Endothelial cell of umbilical vein (primary cell): Measurements from ENCODE around the gene EGR1. TPM values are rescaled to one million over a fixed set of nuclear protein-coding genes. Genes with fewer than 3 reads are reported as not detected.

Experiments used
- BruUV-seq: library from RNA; stranded (reverse); fragments of 400-500 nt; replicated peaks from 2 replicates; lab custom pipeline; 2021; lab: Mats Ljungman, UMichigan
- CTCF ChIA-PET: fragments of 300-600, 350-600 bp; sonication (Branson Sonifier 250); formaldehyde crosslinking; loops from one replicate; lab custom pipeline; 2021; ENCODE audit warnings: antibody characterized with exemption, inconsistent platforms; lab: Charles Lee
- POLR2A ChIA-PET: fragments of 300-600, 350-600 bp; sonication (Branson Sonifier 250); formaldehyde crosslinking; loops from one replicate; lab custom pipeline; 2021; ENCODE audit warnings: antibody characterized with exemption, inconsistent platforms; lab: Charles Lee
- DNase-seq: peaks from one replicate; pipeline ENCODE4 v3.0.0-alpha.2; 2011; ENCODE audit warnings: low read depth, low spot score
- FAIRE-seq: peaks from 2 replicates; lab custom pipeline; 2011; peaks lifted over from hg19 to GRCh38; lab: Jason Lieb, UNC
- H2AFZ ChIP-seq: 2 replicates; pipeline ENCODE4 v1.6.0; 2012; ENCODE audit warnings: low read depth, low read length, control low read depth, inconsistent platforms
- H3K27ac ChIP-seq: 2 replicates; pipeline ENCODE4 v1.5.1; 2011; ENCODE audit warnings: low read depth, mild to moderate bottlenecking, control low read depth, low read length, moderate library complexity; ENCODE audit not compliant: insufficient read depth
- H3K27me3 ChIP-seq, 2 experiments: 2 replicates each; pipeline versions ENCODE4 v1.6.0 to v1.6.1; 2011; ENCODE audit warnings: low read length in 2 of 2, mixed read lengths in 1 of 2; ENCODE audit not compliant: control insufficient read depth in 2 of 2, insufficient read depth in 2 of 2
- H3K36me3 ChIP-seq, 2 experiments: 2 replicates in 1 of 2; 3 replicates in 1 of 2; pipeline ENCODE4 v1.5.1; 2011; ENCODE audit warnings: low read length in 2 of 2, mild to moderate bottlenecking in 1 of 2, moderate library complexity in 1 of 2; ENCODE audit not compliant: control insufficient read depth in 2 of 2, insufficient read depth in 2 of 2; ENCODE audit errors: extremely low read depth in 1 of 2
- H3K4me1 ChIP-seq: 3 replicates; pipeline ENCODE4 v1.5.1; 2011; ENCODE audit warnings: mild to moderate bottlenecking, low read length; ENCODE audit not compliant: control insufficient read depth, insufficient read depth; ENCODE audit errors: extremely low read depth
- H3K4me2 ChIP-seq: 2 replicates; pipeline ENCODE4 v1.6.1; 2011; ENCODE audit warnings: low read length, control low read depth, mixed read lengths; ENCODE audit not compliant: insufficient read depth
- H3K4me3 ChIP-seq, 3 experiments: fragments of 200-600 bp in 1 of 3; sonication (generic), shearing (Covaris generic) in 1 of 3; replicated peaks in 1 of 3; 2 replicates each; pipeline ENCODE4 v1.5.1; 2011 to 2016; ENCODE audit warnings: control low read depth in 3 of 3, low read length in 3 of 3, mild to moderate bottlenecking in 2 of 3, inconsistent platforms in 1 of 3, low read depth in 1 of 3, moderate library complexity in 1 of 3; ENCODE audit not compliant: insufficient read depth in 1 of 3
- H3K79me2 ChIP-seq: 2 replicates; pipeline ENCODE4 v1.6.0; 2012; ENCODE audit warnings: low read length, inconsistent platforms; ENCODE audit not compliant: control insufficient read depth, insufficient read depth
- H3K9ac ChIP-seq: replicated peaks from 2 replicates; pipeline ENCODE3; 2011; ENCODE audit warnings: low read length, control low read depth; ENCODE audit not compliant: insufficient read depth; ENCODE audit errors: extremely low read depth
- H3K9me1 ChIP-seq: replicated peaks from 3 replicates; pipeline ENCODE4 v1.6.0; 2011; ENCODE audit warnings: mild to moderate bottlenecking, low read length; ENCODE audit not compliant: control insufficient read depth, insufficient read depth; ENCODE audit errors: extremely low read depth
- H3K9me3 ChIP-seq: replicated peaks from 2 replicates; pipeline ENCODE4 v1.5.1; 2012; ENCODE audit warnings: low read length, inconsistent platforms; ENCODE audit not compliant: control insufficient read depth, insufficient read depth
- H4K20me1 ChIP-seq: replicated peaks from 2 replicates; pipeline ENCODE3; 2011; ENCODE audit warnings: mild to moderate bottlenecking, low read length; ENCODE audit not compliant: control insufficient read depth, insufficient read depth; ENCODE audit errors: extremely low read depth
- EZH2 ChIP-seq: IDR thresholded peaks from 2 replicates; pipeline ENCODE4 v1.6.1; 2012; ENCODE audit warnings: borderline replicate concordance, low read depth, mild to moderate bottlenecking, moderate library complexity, low read length, inconsistent platforms; ENCODE audit not compliant: severe bottlenecking
- FOS ChIP-seq: IDR thresholded peaks from 2 replicates; pipeline ENCODE4 v1.6.1; 2011; ENCODE audit warnings: mild to moderate bottlenecking, low read length, moderate library complexity, borderline replicate concordance; ENCODE audit not compliant: insufficient read depth
- GATA2 ChIP-seq: IDR thresholded peaks from 2 replicates; pipeline ENCODE4 v1.7.0; 2011; ENCODE audit warnings: low read depth, mild to moderate bottlenecking, moderate library complexity, mixed read lengths, low read length; ENCODE audit not compliant: insufficient read length, insufficient read depth
- JUN ChIP-seq: IDR thresholded peaks from 2 replicates; pipeline ENCODE4 v1.6.1; 2011; ENCODE audit warnings: borderline replicate concordance, low read depth; ENCODE audit not compliant: insufficient read length, insufficient read depth
- MAX ChIP-seq: IDR thresholded peaks from 2 replicates; pipeline ENCODE4 v1.6.1; 2011; ENCODE audit not compliant: insufficient read depth, insufficient read length
- MYC ChIP-seq: IDR thresholded peaks from one replicate; pipeline ENCODE4 v1.6.1; 2011; ENCODE audit warnings: mild to moderate bottlenecking, low read depth, low read length
- POLR2A ChIP-seq: IDR thresholded peaks from 2 replicates; pipeline ENCODE4 v1.6.1; 2012; ENCODE audit warnings: low read depth, mild to moderate bottlenecking, control low read depth, low read length
- POLR2AphosphoS5 ChIP-seq: IDR thresholded peaks from 2 replicates; pipeline ENCODE4 v1.6.1; 2012; ENCODE audit warnings: low read depth, mild to moderate bottlenecking, control low read depth, low read length, moderate library complexity; ENCODE audit not compliant: insufficient read depth
- dilution Hi-C: fragments of 300-500 bp; cut with MboI; formaldehyde crosslinking; loops from one replicate; pipeline ENCODE4 v1.15.0; 2019; ENCODE audit warnings: low sequenced_read_pairs; ENCODE audit not compliant: extremely low pct_ligation_motif_present
- intact Hi-C: fragments of 100-400 bp; cut with micrococcal nuclease; formaldehyde crosslinking; loops from one replicate; pipeline ENCODE4 v1.10.0; 2022
- polyA plus RNA-seq, 4 experiments: library from polyadenylated mRNA; depleted of rRNA in 3 of 4; stranded (reverse) in 3 of 4; unstranded in 1 of 4; fragments of >200 nt; gene quantifications; 2 replicates each; pipeline versions ENCODE4 v1.2.1 to v1.2.3, GENCODE V29; 2011 to 2012; ENCODE audit warnings: missing spikeins in 1 of 4
- total RNA-seq: library from RNA; stranded (reverse); gene quantifications from 2 replicates; pipeline ENCODE4 v1.2.3, GENCODE V29; 2021
- TF ChIP-seq, protein P1 (sequence below), 2 donors: IDR thresholded peaks; 1 replicate in 1 of 2; 2 replicates in 1 of 2; pipeline ENCODE4 v1.5.1; 2011; ENCODE audit warnings: low read length in 2 of 2, mild to moderate bottlenecking in 2 of 2, moderate library complexity in 2 of 2, control low read depth in 1 of 2, inconsistent platforms in 1 of 2, low read depth in 1 of 2; ENCODE audit not compliant: insufficient read depth in 1 of 2; ENCODE audit errors: extremely low read depth in 1 of 2

EGR1 gene
- total and polyA plus RNA-seq, 2 donors (not counting 3 experiments of a cell fraction or from before 2014, with no cell fraction given) = 5.5 to 6.5 TPM

- FAIRE-seq = no peak
Observed at GRCh38 chr5:138502521-138502920, 37.2 kb downstream of the EGR1 start.

More at GRCh38 chr5:138502521-138502920, 37.2 kb downstream of the EGR1 start:
- Histone ChIP-seq H3K27me3 (no peaks in the 10 kb centered on the region), H3K9me3 (no peaks in the 10 kb centered on the region), H3K9ac (no peak overlapping the region), H3K9me1 (no peaks in the 10 kb centered on the region), H2AFZ (no peak overlapping the region), H3K27ac (no peak overlapping the region), H4K20me1 (no peaks in the 10 kb centered on the region), H3K79me2 (no peaks in the 10 kb centered on the region), H3K4me1 (no peaks in the 10 kb centered on the region), H3K36me3 (no peaks in the 10 kb centered on the region), H3K4me3 (no peak overlapping the region), H3K4me2 (no peak overlapping the region)
- TF ChIP-seq JUN (no peak), MYC (no peak), FOS (no peak), EZH2 (no peak), GATA2 (no peak), POLR2A (no peak), MAX (no peak), POLR2AphosphoS5 (no peak)
- TF ChIP-seq, protein P1, sequence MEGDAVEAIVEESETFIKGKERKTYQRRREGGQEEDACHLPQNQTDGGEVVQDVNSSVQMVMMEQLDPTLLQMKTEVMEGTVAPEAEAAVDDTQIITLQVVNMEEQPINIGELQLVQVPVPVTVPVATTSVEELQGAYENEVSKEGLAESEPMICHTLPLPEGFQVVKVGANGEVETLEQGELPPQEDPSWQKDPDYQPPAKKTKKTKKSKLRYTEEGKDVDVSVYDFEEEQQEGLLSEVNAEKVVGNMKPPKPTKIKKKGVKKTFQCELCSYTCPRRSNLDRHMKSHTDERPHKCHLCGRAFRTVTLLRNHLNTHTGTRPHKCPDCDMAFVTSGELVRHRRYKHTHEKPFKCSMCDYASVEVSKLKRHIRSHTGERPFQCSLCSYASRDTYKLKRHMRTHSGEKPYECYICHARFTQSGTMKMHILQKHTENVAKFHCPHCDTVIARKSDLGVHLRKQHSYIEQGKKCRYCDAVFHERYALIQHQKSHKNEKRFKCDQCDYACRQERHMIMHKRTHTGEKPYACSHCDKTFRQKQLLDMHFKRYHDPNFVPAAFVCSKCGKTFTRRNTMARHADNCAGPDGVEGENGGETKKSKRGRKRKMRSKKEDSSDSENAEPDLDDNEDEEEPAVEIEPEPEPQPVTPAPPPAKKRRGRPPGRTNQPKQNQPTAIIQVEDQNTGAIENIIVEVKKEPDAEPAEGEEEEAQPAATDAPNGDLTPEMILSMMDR (IDR thresholded peaks at IDR 0.05; ENCODE audit: extremely low read depth in 1 of 2, insufficient read depth in 1 of 2, low read depth in 1 of 2, low read length in 2 of 2) = no peak
- DNase-seq = no peak
- BruUV-seq = no TSS peak
- intact Hi-C loops = loop anchor here (5.0 kb wide), 1 partner anchor 150 kb away; the partner anchor contains the start of gene KDM3B
- ChIA-PET CTCF (interaction anchor here (0.9 to 4.1 kb wide), 13 partner anchors 9 to 466 kb away, joined by 3 to 207 read pairs (median 13); partner anchors contain the start of genes BRD8, EGR1, KIF20A and REEP2), POLR2A (no interaction called here)
- dilution Hi-C loops = no loop called here
